ENCODE measurements around the gene TIAM2.

TIAM2 gene

GRCh38 chr6:155244434-155244833 is 249.3 kb downstream of the TIAM2 start:
- DNase-seq: no peak
- Histone ChIP-seq H3K4ac (ENCODE audit: low read depth, low read length) (no peak overlapping the region), H3K23ac (ENCODE audit: low read length) (no peak overlapping the region), H4K8ac (ENCODE audit: low read depth, low read length) (no peak overlapping the region), H3K27me3 (ENCODE audit: insufficient read depth, low read length) (no peaks in the 10 kb centered on the region), H3K9me3 (ENCODE audit: insufficient read depth, low read depth, low read length) (peaks cover 3% of the 10 kb centered on the region), H4K91ac (ENCODE audit: low read depth, low read length) (no peak overlapping the region), H3K18ac (ENCODE audit: low read length) (no peak overlapping the region), H3K27ac (ENCODE audit: low read depth, low read length) (no peak overlapping the region), H3K14ac (ENCODE audit: low read length) (no peak overlapping the region), H3K4me3 (ENCODE audit: low read depth, low read length) (no peak overlapping the region), H2BK12ac (ENCODE audit: low read length) (no peak overlapping the region), H2BK120ac (ENCODE audit: insufficient read depth, low read length, poor library complexity) (no peak overlapping the region), H3K4me1 (ENCODE audit: control insufficient read depth in 1 of 2, insufficient read depth in 2 of 2, low read length in 2 of 2) (peaks cover 5 to 7% of the 10 kb centered on the region in 2 experiments), H2BK5ac (ENCODE audit: low read depth, low read length, poor library complexity) (no peak overlapping the region), H2AK5ac (ENCODE audit: low read length) (no peak overlapping the region), H3K79me2 (ENCODE audit: control insufficient read depth, insufficient read depth, low read length, poor library complexity) (no peaks in the 10 kb centered on the region), H3K79me1 (ENCODE audit: low read length) (no peaks in the 10 kb centered on the region), H2AFZ (ENCODE audit: insufficient read depth, low read length, poor library complexity) (no peak overlapping the region), H3K4me2 (ENCODE audit: low read length) (no peak overlapping the region), H3K36me3 (ENCODE audit: control insufficient read depth in 1 of 2, insufficient read depth in 2 of 2, low read length in 2 of 2) (no peaks in the 10 kb centered on the region), H4K12ac (ENCODE audit: low read depth, low read length) (no peak overlapping the region), H3K9ac (ENCODE audit: low read length) (no peak overlapping the region)
- WGBS (ENCODE audit: extremely low coverage, insufficient coverage, insufficient read length): no CpG with 5 or more reads among the region's 4 CpGs

GRCh38 chr6:155245193-155245592 is 250.1 kb downstream of the TIAM2 start:
- Histone ChIP-seq H4K8ac (ENCODE audit: low read depth, low read length) (no peak overlapping the region), H3K79me1 (ENCODE audit: low read length) (no peaks in the 10 kb centered on the region), H3K9me3 (ENCODE audit: insufficient read depth, low read depth, low read length) (peaks cover 3% of the 10 kb centered on the region), H3K4me3 (ENCODE audit: low read depth, low read length) (no peak overlapping the region), H2BK12ac (ENCODE audit: low read length) (no peak overlapping the region), H3K23ac (ENCODE audit: low read length) (no peak overlapping the region), H3K14ac (ENCODE audit: low read length) (no peak overlapping the region), H4K12ac (ENCODE audit: low read depth, low read length) (no peak overlapping the region), H3K18ac (ENCODE audit: low read length) (no peak overlapping the region), H3K27me3 (ENCODE audit: insufficient read depth, low read length) (no peaks in the 10 kb centered on the region), H3K27ac (ENCODE audit: low read depth, low read length) (no peak overlapping the region), H2BK120ac (ENCODE audit: insufficient read depth, low read length, poor library complexity) (no peak overlapping the region), H3K36me3 (ENCODE audit: control insufficient read depth in 1 of 2, insufficient read depth in 2 of 2, low read length in 2 of 2) (no peaks in the 10 kb centered on the region), H2AK5ac (ENCODE audit: low read length) (no peak overlapping the region), H3K4me2 (ENCODE audit: low read length) (no peak overlapping the region), H2BK5ac (ENCODE audit: low read depth, low read length, poor library complexity) (no peak overlapping the region), H3K4ac (ENCODE audit: low read depth, low read length) (no peak overlapping the region), H3K9ac (ENCODE audit: low read length) (no peak overlapping the region), H3K79me2 (ENCODE audit: control insufficient read depth, insufficient read depth, low read length, poor library complexity) (no peaks in the 10 kb centered on the region), H4K91ac (ENCODE audit: low read depth, low read length) (no peak overlapping the region), H3K4me1 (ENCODE audit: control insufficient read depth in 1 of 2, insufficient read depth in 2 of 2, low read length in 2 of 2) (peaks cover 5 to 7% of the 10 kb centered on the region in 2 experiments), H2AFZ (ENCODE audit: insufficient read depth, low read length, poor library complexity) (no peak overlapping the region)
- no peak for DNase-seq
- WGBS (ENCODE audit: extremely low coverage, insufficient coverage, insufficient read length): no CpG with 5 or more reads among the region's 7 CpGs

GRCh38 chr6:155245831-155246230 is 250.7 kb downstream of the TIAM2 start:
- no peak overlapping the region for H3K14ac ChIP-seq (ENCODE audit: low read length)
- peaks cover 3% of the 10 kb centered on the region for H3K9me3 ChIP-seq (ENCODE audit: insufficient read depth, low read depth, low read length)
- H3K36me3 ChIP-seq (ENCODE audit: control insufficient read depth in 1 of 2, insufficient read depth in 2 of 2, low read length in 2 of 2): no peaks in the 10 kb centered on the region
- no peak overlapping the region for H3K4me2 ChIP-seq (ENCODE audit: low read length)
- H3K27ac ChIP-seq (ENCODE audit: low read depth, low read length): no peak overlapping the region
- no peak overlapping the region for H3K18ac ChIP-seq (ENCODE audit: low read length)
- H4K8ac ChIP-seq (ENCODE audit: low read depth, low read length): no peak overlapping the region
- H4K91ac ChIP-seq (ENCODE audit: low read depth, low read length): no peak overlapping the region
- H3K79me1 ChIP-seq (ENCODE audit: low read length): no peaks in the 10 kb centered on the region
- H3K27me3 ChIP-seq (ENCODE audit: insufficient read depth, low read length): no peaks in the 10 kb centered on the region
- no peak overlapping the region for H2BK120ac ChIP-seq (ENCODE audit: insufficient read depth, low read length, poor library complexity)
- no peak overlapping the region for H3K23ac ChIP-seq (ENCODE audit: low read length)
- DNase-seq: no peak
- H3K4me3 ChIP-seq (ENCODE audit: low read depth, low read length): no peak overlapping the region
- H4K12ac ChIP-seq (ENCODE audit: low read depth, low read length): no peak overlapping the region
- H3K9ac ChIP-seq (ENCODE audit: low read length): no peak overlapping the region
- H2AFZ ChIP-seq (ENCODE audit: insufficient read depth, low read length, poor library complexity): no peak overlapping the region
- no CpG with 5 or more reads among the region's 3 CpGs for WGBS (ENCODE audit: extremely low coverage, insufficient coverage, insufficient read length)
- H2BK12ac ChIP-seq (ENCODE audit: low read length): no peak overlapping the region
- H3K4ac ChIP-seq (ENCODE audit: low read depth, low read length): no peak overlapping the region
- H3K79me2 ChIP-seq (ENCODE audit: control insufficient read depth, insufficient read depth, low read length, poor library complexity): no peaks in the 10 kb centered on the region
- no peak overlapping the region for H2BK5ac ChIP-seq (ENCODE audit: low read depth, low read length, poor library complexity)
- no peak overlapping the region for H2AK5ac ChIP-seq (ENCODE audit: low read length)
- peaks cover 5 to 7% of the 10 kb centered on the region in 2 experiments for H3K4me1 ChIP-seq (ENCODE audit: control insufficient read depth in 1 of 2, insufficient read depth in 2 of 2, low read length in 2 of 2)

- no peak overlapping the region for H3K23ac ChIP-seq (ENCODE audit: low read length)
- H3K9ac ChIP-seq (ENCODE audit: low read length): no peak overlapping the region
- no peak overlapping the region for H3K27ac ChIP-seq (ENCODE audit: low read depth, low read length)
- H2BK12ac ChIP-seq (ENCODE audit: low read length): no peak overlapping the region
- no peak overlapping the region for H4K8ac ChIP-seq (ENCODE audit: low read depth, low read length)
- no peaks in the 10 kb centered on the region for H3K79me1 ChIP-seq (ENCODE audit: low read length)
- H2AFZ ChIP-seq (ENCODE audit: insufficient read depth, low read length, poor library complexity): no peak overlapping the region
- peaks cover 1% of the 10 kb centered on the region for H3K9me3 ChIP-seq (ENCODE audit: insufficient read depth, low read depth, low read length)
- H4K12ac ChIP-seq (ENCODE audit: low read depth, low read length): no peak overlapping the region
- H4K91ac ChIP-seq (ENCODE audit: low read depth, low read length): no peak overlapping the region
- no peak overlapping the region for H3K4me2 ChIP-seq (ENCODE audit: low read length)
- no peaks in the 10 kb centered on the region for H3K79me2 ChIP-seq (ENCODE audit: control insufficient read depth, insufficient read depth, low read length, poor library complexity)
- no peak overlapping the region for H3K18ac ChIP-seq (ENCODE audit: low read length)
- H3K4me1 ChIP-seq (ENCODE audit: control insufficient read depth in 1 of 2, insufficient read depth in 2 of 2, low read length in 2 of 2): peaks cover 5 to 7% of the 10 kb centered on the region in 2 experiments
- no peak overlapping the region for H2AK5ac ChIP-seq (ENCODE audit: low read length)
- no peak overlapping the region for H3K4me3 ChIP-seq (ENCODE audit: low read depth, low read length)
- H3K4ac ChIP-seq (ENCODE audit: low read depth, low read length): no peak overlapping the region
- no peaks in the 10 kb centered on the region for H3K27me3 ChIP-seq (ENCODE audit: insufficient read depth, low read length)
- H2BK5ac ChIP-seq (ENCODE audit: low read depth, low read length, poor library complexity): no peak overlapping the region
- WGBS (ENCODE audit: extremely low coverage, insufficient coverage, insufficient read length): no CpG with 5 or more reads among the region's 2 CpGs
- no peak for DNase-seq
- H3K36me3 ChIP-seq (ENCODE audit: control insufficient read depth in 1 of 2, insufficient read depth in 2 of 2, low read length in 2 of 2): no peaks in the 10 kb centered on the region
- no peak overlapping the region for H3K14ac ChIP-seq (ENCODE audit: low read length)
- H2BK120ac ChIP-seq (ENCODE audit: insufficient read depth, low read length, poor library complexity): no peak overlapping the region
These were observed 251.7 kb downstream of the TIAM2 start for GRCh38 chr6:155246825-155247224.

Data from trophoblast cell (in vitro differentiated cells and primary cell).